ENCODE measurements around the gene POLR2E.

- TF ChIP-seq EZH2 (IDR thresholded peaks at IDR 0.05; ENCODE audit: insufficient read depth, poor library complexity, severe bottlenecking) (no peak), EZH2phosphoT487 (IDR thresholded peaks at IDR 0.05; ENCODE audit: insufficient read depth, low read depth) (no peak)
Measured at GRCh38 chr19:1134431-1134830, 39.3 kb upstream of the POLR2E start.
